Neural cell (in vitro differentiated cells): Measurements from ENCODE around the gene ZNF331. TPM values are rescaled to one million over a fixed set of nuclear protein-coding genes. Genes with fewer than 3 reads are reported as not detected.

Experiments used
- H2AFZ ChIP-seq: fragments of 200-600, 300-800 bp; sonication (generic), shearing (Covaris generic); 2 replicates; pipeline ENCODE4 v1.6.0; 2014; ENCODE audit warnings: low read depth, mild to moderate bottlenecking, antibody characterized with exemption, low read length, moderate library complexity
- H3F3A ChIP-seq: fragments of 200-600 bp; shearing (Covaris generic); 2 replicates; pipeline ENCODE4 v1.6.1; 2016; ENCODE audit warnings: mild to moderate bottlenecking, moderate library complexity, mixed read lengths, antibody characterized with exemption, low read length; ENCODE audit not compliant: insufficient read depth, poor library complexity, severe bottlenecking
- H3K27ac ChIP-seq: fragments of 200-600, 300-800 bp; sonication (generic), shearing (Covaris generic); 2 replicates; pipeline ENCODE4 v1.5.1; 2014; ENCODE audit warnings: mild to moderate bottlenecking, low read length, moderate library complexity
- H3K27me3 ChIP-seq: fragments of 300-800, 200-600 bp; sonication (generic), shearing (Covaris generic); 2 replicates; pipeline ENCODE4 v1.6.0; 2014; ENCODE audit warnings: mild to moderate bottlenecking, low read depth, low read length, moderate library complexity; ENCODE audit not compliant: insufficient read depth
- H3K36me3 ChIP-seq: fragments of 300-800, 200-600 bp; sonication (generic), shearing (Covaris generic); 2 replicates; pipeline ENCODE4 v1.5.1; 2014; ENCODE audit warnings: mild to moderate bottlenecking, antibody characterized with exemption, low read length, moderate library complexity; ENCODE audit not compliant: insufficient read depth
- H3K4me2 ChIP-seq: fragments of 300-800, 200-600 bp; sonication (generic), shearing (Covaris generic); 2 replicates; pipeline ENCODE4 v1.6.0; 2014; ENCODE audit warnings: mild to moderate bottlenecking, low read length
- H3K4me3 ChIP-seq: fragments of 300-800, 200-600 bp; sonication (generic), shearing (Covaris generic); 2 replicates; pipeline ENCODE4 v1.5.1; 2014; ENCODE audit warnings: mild to moderate bottlenecking, low read length, moderate library complexity
- H3K79me2 ChIP-seq: fragments of 200-600 bp; shearing (Covaris generic); replicated peaks from 2 replicates; pipeline ENCODE4 v1.6.0; 2014; ENCODE audit warnings: mild to moderate bottlenecking, low read length, moderate library complexity; ENCODE audit not compliant: insufficient read depth
- H3K9ac ChIP-seq: fragments of 300-800, 200-600 bp; sonication (generic), shearing (Covaris generic); 2 replicates; pipeline ENCODE4 v1.6.1; 2016; ENCODE audit warnings: mild to moderate bottlenecking, low read length, mixed read lengths
- H3K9me2 ChIP-seq: fragments of 200-600 bp; shearing (Covaris generic); 2 replicates; pipeline ENCODE4 v1.6.1; 2016; ENCODE audit warnings: mild to moderate bottlenecking, low read length, mixed read lengths; ENCODE audit not compliant: insufficient read depth
- H3K9me3 ChIP-seq: fragments of 200-600, 300-800 bp; sonication (generic), shearing (Covaris generic); 2 replicates; pipeline ENCODE4 v1.6.1; 2016; ENCODE audit warnings: mild to moderate bottlenecking, mixed run types, low read length, moderate library complexity, mixed read lengths
- H4K20me1 ChIP-seq: fragments of 200-600 bp; shearing (Covaris generic); 2 replicates; pipeline ENCODE4 v1.6.1; 2016; ENCODE audit warnings: mild to moderate bottlenecking, mixed run types; ENCODE audit not compliant: insufficient read depth
- EP300 ChIP-seq: fragments of 450-650 bp; conservative IDR thresholded peaks from 2 replicates; pipeline ENCODE4 v1.6.1; 2014; ENCODE audit warnings: antibody characterized with exemption, mild to moderate bottlenecking, moderate library complexity; ENCODE audit not compliant: poor library complexity, severe bottlenecking
- EZH2 ChIP-seq: fragments of 200-600, 300-800 bp; shearing (Covaris generic), sonication (generic); IDR thresholded peaks from 2 replicates; pipeline ENCODE4 v1.6.1; 2014; ENCODE audit warnings: antibody characterized with exemption, low read length, borderline replicate concordance, mild to moderate bottlenecking; ENCODE audit not compliant: insufficient read depth, poor library complexity, severe bottlenecking
- MXI1 ChIP-seq: fragments of 450-650 bp; conservative IDR thresholded peaks from 2 replicates; pipeline ENCODE4 v1.6.1; 2014; ENCODE audit warnings: antibody characterized with exemption, mild to moderate bottlenecking; ENCODE audit not compliant: poor library complexity, severe bottlenecking
- POLR2AphosphoS5 ChIP-seq: IDR thresholded peaks from 2 replicates; pipeline ENCODE4 v1.6.1; 2012
- RAD21 ChIP-seq: fragments of 450-650 bp; conservative IDR thresholded peaks from 2 replicates; pipeline ENCODE4 v1.6.1; 2014; ENCODE audit warnings: antibody characterized with exemption, mild to moderate bottlenecking, moderate library complexity
- REST ChIP-seq: IDR thresholded peaks from 2 replicates; pipeline ENCODE4 v1.6.1; 2012; ENCODE audit warnings: borderline replicate concordance
- SMC3 ChIP-seq: fragments of 450-650 bp; conservative IDR thresholded peaks from 2 replicates; pipeline ENCODE4 v1.6.1; 2014; ENCODE audit warnings: antibody characterized with exemption, mild to moderate bottlenecking, moderate library complexity; ENCODE audit not compliant: poor library complexity
- TAF1 ChIP-seq: IDR thresholded peaks from 2 replicates; pipeline ENCODE4 v1.6.1; 2012; ENCODE audit warnings: low read depth
- polyA plus RNA-seq: library from polyadenylated mRNA; depleted of rRNA; stranded (reverse); fragments of >200 nt; gene quantifications from 2 replicates; pipeline ENCODE4 v1.2.3, GENCODE V29; 2014
- TF ChIP-seq, protein P1 (sequence below): fragments of 450-650 bp; IDR thresholded peaks from 2 replicates; pipeline ENCODE4 v1.5.1; 2014; ENCODE audit warnings: antibody characterized with exemption, mild to moderate bottlenecking, moderate library complexity; ENCODE audit not compliant: poor library complexity, severe bottlenecking

Gene ZNF331
- polyA plus RNA-seq, 1 donor from 2014 or later = 10.7 TPM

- TF ChIP-seq EZH2 (no peak), SMC3 (no peak), MXI1 (no peak), POLR2AphosphoS5 (no peak), RAD21 (no peak), TAF1 (no peak), EP300 (no peak), REST (no peak)
- TF ChIP-seq, protein P1, sequence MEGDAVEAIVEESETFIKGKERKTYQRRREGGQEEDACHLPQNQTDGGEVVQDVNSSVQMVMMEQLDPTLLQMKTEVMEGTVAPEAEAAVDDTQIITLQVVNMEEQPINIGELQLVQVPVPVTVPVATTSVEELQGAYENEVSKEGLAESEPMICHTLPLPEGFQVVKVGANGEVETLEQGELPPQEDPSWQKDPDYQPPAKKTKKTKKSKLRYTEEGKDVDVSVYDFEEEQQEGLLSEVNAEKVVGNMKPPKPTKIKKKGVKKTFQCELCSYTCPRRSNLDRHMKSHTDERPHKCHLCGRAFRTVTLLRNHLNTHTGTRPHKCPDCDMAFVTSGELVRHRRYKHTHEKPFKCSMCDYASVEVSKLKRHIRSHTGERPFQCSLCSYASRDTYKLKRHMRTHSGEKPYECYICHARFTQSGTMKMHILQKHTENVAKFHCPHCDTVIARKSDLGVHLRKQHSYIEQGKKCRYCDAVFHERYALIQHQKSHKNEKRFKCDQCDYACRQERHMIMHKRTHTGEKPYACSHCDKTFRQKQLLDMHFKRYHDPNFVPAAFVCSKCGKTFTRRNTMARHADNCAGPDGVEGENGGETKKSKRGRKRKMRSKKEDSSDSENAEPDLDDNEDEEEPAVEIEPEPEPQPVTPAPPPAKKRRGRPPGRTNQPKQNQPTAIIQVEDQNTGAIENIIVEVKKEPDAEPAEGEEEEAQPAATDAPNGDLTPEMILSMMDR = no peak
- H3K9ac ChIP-seq = no peak overlapping the region
- H3K4me3 ChIP-seq = no peak overlapping the region
- H3K9me2 ChIP-seq = no peaks in the 10 kb centered on the region
- no peak overlapping the region for H3K4me2 ChIP-seq
- H4K20me1 ChIP-seq = no peaks in the 10 kb centered on the region
- no peak overlapping the region for H3K27ac ChIP-seq
- no peak overlapping the region for H2AFZ ChIP-seq
- no peaks in the 10 kb centered on the region for H3K27me3 ChIP-seq
- H3K79me2 ChIP-seq = no peaks in the 10 kb centered on the region
- H3F3A ChIP-seq = no peaks in the 10 kb centered on the region
- H3K36me3 ChIP-seq = peaks cover 10% of the 10 kb centered on the region
- peaks cover 11% of the 10 kb centered on the region for H3K9me3 ChIP-seq
Measured at GRCh38 chr19:53576941-53577653, 39.2 kb downstream of the ZNF331 start.

DNA sequence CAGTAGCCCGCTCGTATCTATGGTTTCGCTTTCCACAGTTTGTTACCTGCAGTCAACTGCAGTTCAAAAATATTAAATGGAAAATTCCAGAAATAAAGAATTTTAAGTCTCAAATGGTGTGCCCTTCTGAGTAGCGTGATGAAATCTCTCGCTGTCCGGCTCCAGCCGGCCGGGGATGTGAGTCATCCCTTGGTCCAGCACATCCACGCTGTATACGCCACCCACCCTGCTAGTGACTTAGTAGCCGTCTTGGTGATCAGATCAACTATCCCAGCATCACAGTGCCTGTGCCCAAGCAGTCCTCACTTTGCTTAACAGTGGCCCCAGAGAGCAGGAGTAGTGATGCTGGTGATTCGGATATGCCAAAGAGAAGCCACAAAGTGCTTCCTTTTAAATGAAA lies 40.0 kb downstream of the ZNF331 start:
- TF ChIP-seq EP300 (no peak), TAF1 (no peak), REST (no peak), RAD21 (no peak), MXI1 (no peak), POLR2AphosphoS5 (no peak), SMC3 (no peak), EZH2 (no peak)
- TF ChIP-seq, protein P1 = no peak
- Histone ChIP-seq H3K4me2 (no peak overlapping the region), H3K36me3 (peaks cover 10% of the 10 kb centered on the region), H3K27me3 (no peaks in the 10 kb centered on the region), H3K4me3 (no peak overlapping the region), H3K79me2 (no peaks in the 10 kb centered on the region), H3F3A (no peaks in the 10 kb centered on the region), H2AFZ (no peak overlapping the region), H3K27ac (no peak overlapping the region), H4K20me1 (no peaks in the 10 kb centered on the region), H3K9ac (no peak overlapping the region), H3K9me3 (peaks cover 11% of the 10 kb centered on the region), H3K9me2 (no peaks in the 10 kb centered on the region)
